Kidney epithelial cell (primary cell): ENCODE measurements around the gene TXLNB. TPM values are rescaled to one million over a fixed set of nuclear protein-coding genes. Genes with fewer than 3 reads are reported as not detected.
A peak's percentile ranks its signal among the peaks of the same experiment; 100 is the strongest.

Experiments
- DNase-seq: peaks from one replicate; pipeline ENCODE4 v3.0.0-alpha.2; 2010; ENCODE audit warnings: low read depth
- H3K27me3 ChIP-seq: 2 replicates; pipeline ENCODE4 v1.6.0; 2011; ENCODE audit warnings: low read length; ENCODE audit not compliant: control insufficient read depth, insufficient read depth
- H3K36me3 ChIP-seq: 2 replicates; pipeline ENCODE4 v1.5.1; 2011; ENCODE audit warnings: low read length; ENCODE audit not compliant: control insufficient read depth, insufficient read depth
- H3K4me3 ChIP-seq: 2 replicates; pipeline ENCODE4 v1.5.1; 2011; ENCODE audit warnings: low read depth, mild to moderate bottlenecking, control low read depth, low read length
- CTCF ChIP-seq: IDR thresholded peaks from 2 replicates; pipeline ENCODE4 v1.5.1; 2011; ENCODE audit warnings: mild to moderate bottlenecking, moderate library complexity, low read length, control low read depth, inconsistent platforms; ENCODE audit not compliant: insufficient read depth, poor library complexity, severe bottlenecking
- total RNA-seq: library from RNA; depleted of rRNA; stranded (reverse); fragments of >200 nt; gene quantifications from 2 replicates; pipeline ENCODE4 v1.2.3, GENCODE V29; 2015

The TXLNB gene
- total RNA-seq, 1 donor from 2014 or later = not detected

DNA sequence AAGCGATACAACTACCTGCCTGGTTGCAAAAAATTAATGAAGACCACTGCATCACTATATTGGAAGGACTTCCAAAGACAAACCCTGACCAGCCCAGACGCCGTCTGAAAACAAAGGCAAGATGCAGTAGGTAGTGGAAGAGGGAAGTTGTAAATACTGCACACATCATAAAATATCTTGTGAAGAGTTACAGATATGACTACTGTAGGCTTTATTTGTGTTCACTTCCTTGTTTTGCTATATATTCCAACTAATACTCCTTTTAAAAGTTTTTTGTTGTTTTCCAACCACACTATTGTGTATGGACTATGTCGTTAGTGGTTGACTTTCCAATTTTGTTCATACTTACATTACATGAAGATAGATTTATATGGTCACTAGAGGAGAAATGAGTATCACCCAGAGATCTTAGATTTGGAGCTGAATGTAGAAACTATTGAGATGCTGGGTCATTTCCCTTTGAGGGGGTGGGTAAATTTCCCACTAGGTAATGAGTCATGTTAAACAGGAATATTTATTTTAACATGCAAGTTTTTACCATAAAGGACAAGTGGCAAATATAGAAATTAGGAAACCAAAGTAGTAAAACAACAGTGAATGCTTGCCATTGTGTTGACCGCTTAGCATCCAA is 16.6 kb upstream of the TXLNB start:
- no peaks in the 10 kb centered on the region for H3K36me3 ChIP-seq
- H3K27me3 ChIP-seq = no peaks in the 10 kb centered on the region
- TF ChIP-seq CTCF = no peak
- no peak overlapping the region for H3K4me3 ChIP-seq
- no peak for DNase-seq

DNA sequence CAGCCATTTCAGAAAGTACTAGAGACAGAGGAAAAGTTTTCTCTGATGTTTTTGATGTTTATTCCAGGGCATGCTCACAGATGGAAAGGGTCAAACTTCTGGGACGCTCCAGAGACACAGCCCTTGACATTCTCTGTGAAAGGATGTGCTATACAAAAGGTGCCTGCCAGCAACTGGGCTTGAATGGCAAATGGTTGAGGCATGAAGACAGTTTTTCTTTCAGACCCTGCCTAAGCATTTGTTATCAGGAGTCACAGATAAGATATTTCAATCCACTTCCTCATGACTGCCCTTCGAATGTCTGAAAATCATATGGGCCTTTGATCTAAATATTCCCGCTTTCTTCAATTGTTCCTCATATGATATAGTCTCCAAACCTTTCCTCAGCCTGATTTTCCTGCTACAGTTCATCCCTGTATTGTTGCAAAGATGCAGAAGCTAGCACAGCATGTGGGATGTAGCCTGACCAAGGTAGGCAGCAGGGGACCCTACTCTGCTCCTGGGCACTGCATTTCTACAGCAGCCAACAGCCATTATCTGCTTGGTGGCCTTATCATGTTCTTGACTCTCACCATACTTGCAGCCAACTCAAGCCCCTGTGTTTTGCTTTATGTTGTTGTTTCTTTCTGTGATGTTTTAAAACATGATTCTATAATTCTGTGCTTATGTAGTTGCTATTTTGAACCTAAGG is 14.6 kb upstream of the TXLNB start:
- Histone ChIP-seq H3K36me3 (no peaks in the 10 kb centered on the region), H3K4me3 (no peak overlapping the region), H3K27me3 (no peaks in the 10 kb centered on the region)
- TF ChIP-seq CTCF = no peak
- no peak for DNase-seq

DNA sequence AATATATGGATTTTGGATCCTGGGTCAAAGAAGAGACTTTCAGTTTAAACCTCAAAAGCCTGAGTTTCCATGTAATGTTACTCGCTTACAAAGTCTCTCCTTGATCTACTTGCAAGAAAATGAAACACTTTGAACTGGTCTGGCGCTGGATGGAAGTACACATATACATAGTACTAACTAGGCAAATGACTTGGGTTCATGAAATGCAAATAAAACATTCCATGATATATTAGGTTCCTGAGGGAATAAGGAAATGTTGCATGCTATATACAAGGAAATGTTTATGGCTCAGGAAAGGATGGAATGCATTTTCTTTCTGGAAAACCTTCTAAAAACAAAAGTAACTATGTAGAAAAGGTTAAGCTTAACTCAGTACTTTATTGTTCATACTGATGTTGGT is 11.4 kb upstream of the TXLNB start:
- DNase-seq = no peak
- Histone ChIP-seq H3K27me3 (no peaks in the 10 kb centered on the region), H3K36me3 (no peaks in the 10 kb centered on the region), H3K4me3 (no peak overlapping the region)
- TF ChIP-seq CTCF = no peak

DNA sequence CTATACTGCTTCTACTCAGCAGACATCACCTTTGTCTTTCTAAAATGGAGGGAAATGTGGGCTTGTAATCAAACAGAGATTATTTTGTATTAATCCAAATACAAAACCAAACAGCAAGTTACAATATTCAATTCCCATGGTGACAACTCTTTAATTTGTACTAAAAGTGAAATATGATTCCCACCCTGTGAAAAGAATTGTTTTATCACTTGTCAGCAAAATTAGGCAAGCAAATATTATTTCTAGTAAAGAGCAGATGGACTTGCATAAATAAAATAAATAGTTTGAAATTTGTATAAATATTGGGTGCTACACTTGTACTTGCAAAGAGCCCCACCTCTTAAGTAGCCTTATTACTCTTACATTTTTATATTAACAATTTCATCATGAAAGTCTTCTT is 6.1 kb upstream of the TXLNB start:
- DNase-seq = no peak
- Histone ChIP-seq H3K36me3 (no peaks in the 10 kb centered on the region), H3K4me3 (no peak overlapping the region), H3K27me3 (no peaks in the 10 kb centered on the region)
- no peak for TF ChIP-seq CTCF

GRCh38 chr6:139296927-139297326 is 5.1 kb upstream of the TXLNB start:
- no peaks in the 10 kb centered on the region for H3K36me3 ChIP-seq
- no peak for TF ChIP-seq CTCF
- H3K27me3 ChIP-seq = no peaks in the 10 kb centered on the region
- peak; percentile 56 for DNase-seq
- H3K4me3 ChIP-seq = no peak overlapping the region

- no peak for DNase-seq
- TF ChIP-seq CTCF = no peak
- Histone ChIP-seq H3K36me3 (no peaks in the 10 kb centered on the region), H3K4me3 (no peak overlapping the region), H3K27me3 (no peaks in the 10 kb centered on the region)
Measured at GRCh38 chr6:139295901-139296300, 4.1 kb upstream of the TXLNB start.
